ENCODE results near the gene TGFBR3.

TGFBR3 gene

DNA sequence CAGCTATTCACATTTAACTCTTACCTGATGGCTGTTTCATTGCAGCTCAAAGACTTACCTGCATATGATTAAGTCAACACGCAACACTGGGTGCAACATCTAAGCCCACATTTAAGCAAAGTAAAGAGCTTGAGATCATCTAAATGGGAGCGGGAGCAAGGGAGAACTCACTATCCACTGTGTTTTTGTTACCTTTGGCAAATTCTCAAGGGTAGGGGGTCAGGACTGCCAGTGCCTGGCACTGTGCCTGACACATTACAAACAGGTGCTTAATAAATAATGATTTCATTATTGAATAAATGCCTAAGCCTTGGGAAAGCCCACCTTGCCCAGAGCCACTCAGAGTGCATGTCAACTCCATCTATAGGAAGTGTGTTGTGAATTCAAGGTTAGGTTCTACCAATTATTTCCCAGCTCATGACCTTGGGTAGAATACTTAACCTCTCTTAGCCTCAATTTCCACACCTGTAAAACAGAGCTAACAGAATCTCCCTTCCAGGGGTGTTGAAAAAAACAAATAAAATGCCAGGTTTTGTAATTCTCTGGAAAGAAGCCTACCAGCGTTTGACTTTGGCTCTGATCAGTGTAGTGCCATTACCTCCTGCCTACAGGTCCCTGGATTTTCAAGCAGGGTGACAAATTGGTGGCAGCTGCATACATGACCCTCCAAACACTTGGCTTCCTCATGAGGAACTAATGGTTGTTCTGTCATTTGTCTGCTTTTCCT is 109.7 kb downstream of the TGFBR3 start:
- H3K9me3 ChIP-seq: no peaks in the 10 kb centered on the region
- no peaks in the 10 kb centered on the region for H3K4me1 ChIP-seq (ENCODE audit: control insufficient read depth in 1 of 2, insufficient read depth in 1 of 2, low read depth in 1 of 2, low read length in 1 of 2)
- H3K36me3 ChIP-seq: no peaks in the 10 kb centered on the region
- TF ChIP-seq CTCF (IDR thresholded peaks at IDR 0.05): no peak
- no peaks in the 10 kb centered on the region for H3K27me3 ChIP-seq
- H3K4me3 ChIP-seq (ENCODE audit: low read depth in 1 of 2, low read length in 1 of 2): no peak overlapping the region
- H3K27ac ChIP-seq: no peak overlapping the region

DNA sequence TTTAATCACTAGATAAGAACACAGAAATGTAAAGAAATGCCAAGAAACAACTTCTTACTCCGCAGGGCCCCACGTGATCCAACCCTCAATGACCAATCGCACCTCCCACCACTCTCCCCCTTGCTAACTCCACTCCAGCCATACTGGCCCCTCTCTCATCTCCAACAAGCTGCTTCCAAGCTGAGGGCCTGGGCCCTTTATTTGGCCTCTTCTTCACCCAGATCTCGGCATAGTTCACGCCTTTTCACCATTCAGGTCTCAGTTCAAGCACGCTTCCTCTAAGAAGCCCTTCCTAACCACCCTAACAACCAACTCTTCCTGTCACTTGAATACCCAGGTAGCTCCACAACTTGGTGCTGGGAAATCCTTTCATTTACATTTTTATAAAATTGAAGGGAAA is 110.7 kb downstream of the TGFBR3 start:
- TF ChIP-seq CTCF (IDR thresholded peaks at IDR 0.05): no peak
- Histone ChIP-seq H3K4me3 (ENCODE audit: low read depth in 1 of 2, low read length in 1 of 2) (no peak overlapping the region), H3K9me3 (no peaks in the 10 kb centered on the region), H3K4me1 (ENCODE audit: control insufficient read depth in 1 of 2, insufficient read depth in 1 of 2, low read depth in 1 of 2, low read length in 1 of 2) (no peaks in the 10 kb centered on the region), H3K27ac (no peak overlapping the region), H3K36me3 (no peaks in the 10 kb centered on the region), H3K27me3 (no peaks in the 10 kb centered on the region)

- Histone ChIP-seq H3K27me3 (no peaks in the 10 kb centered on the region), H3K4me1 (ENCODE audit: control insufficient read depth in 1 of 2, insufficient read depth in 1 of 2, low read depth in 1 of 2, low read length in 1 of 2) (no peaks in the 10 kb centered on the region), H3K36me3 (no peaks in the 10 kb centered on the region), H3K4me3 (ENCODE audit: low read depth in 1 of 2, low read length in 1 of 2) (no peak overlapping the region), H3K27ac (no peak overlapping the region), H3K9me3 (no peaks in the 10 kb centered on the region)
- no peak for TF ChIP-seq CTCF (IDR thresholded peaks at IDR 0.05)
Observed at GRCh38 chr1:91774520-91775203, 111.3 kb downstream of the TGFBR3 start.

GRCh38 chr1:91771717-91772116 is 114.2 kb downstream of the TGFBR3 start:
- no peaks in the 10 kb centered on the region for H3K27me3 ChIP-seq
- no peaks in the 10 kb centered on the region for H3K36me3 ChIP-seq
- no peaks in the 10 kb centered on the region for H3K4me1 ChIP-seq (ENCODE audit: control insufficient read depth in 1 of 2, insufficient read depth in 1 of 2, low read depth in 1 of 2, low read length in 1 of 2)
- no peak overlapping the region for H3K4me3 ChIP-seq (ENCODE audit: low read depth in 1 of 2, low read length in 1 of 2)
- H3K27ac ChIP-seq: no peak overlapping the region
- H3K9me3 ChIP-seq: no peaks in the 10 kb centered on the region
- no peak for TF ChIP-seq CTCF (IDR thresholded peaks at IDR 0.05)

GRCh38 chr1:91770667-91771268 is 115.2 kb downstream of the TGFBR3 start:
- no peaks in the 10 kb centered on the region for H3K4me1 ChIP-seq (ENCODE audit: control insufficient read depth in 1 of 2, insufficient read depth in 1 of 2, low read depth in 1 of 2, low read length in 1 of 2)
- no peaks in the 10 kb centered on the region for H3K36me3 ChIP-seq
- no peaks in the 10 kb centered on the region for H3K9me3 ChIP-seq
- H3K4me3 ChIP-seq (ENCODE audit: low read depth in 1 of 2, low read length in 1 of 2): no peak overlapping the region
- TF ChIP-seq CTCF (IDR thresholded peaks at IDR 0.05): no peak
- no peak overlapping the region for H3K27ac ChIP-seq
- H3K27me3 ChIP-seq: no peaks in the 10 kb centered on the region
